Measurements from ENCODE around the gene GJB1.
A peak's percentile ranks its signal among the peaks of the same experiment; 100 is the strongest.

GJB1 gene

GRCh38 chrX:71225009-71225408, 2.0 kb downstream of the GJB1 start:
- no peak for TF ChIP-seq EZH2 (optimal IDR thresholded peaks at IDR 0.05; ENCODE audit: low read depth, low read length)
- TF ChIP-seq, protein P1, sequence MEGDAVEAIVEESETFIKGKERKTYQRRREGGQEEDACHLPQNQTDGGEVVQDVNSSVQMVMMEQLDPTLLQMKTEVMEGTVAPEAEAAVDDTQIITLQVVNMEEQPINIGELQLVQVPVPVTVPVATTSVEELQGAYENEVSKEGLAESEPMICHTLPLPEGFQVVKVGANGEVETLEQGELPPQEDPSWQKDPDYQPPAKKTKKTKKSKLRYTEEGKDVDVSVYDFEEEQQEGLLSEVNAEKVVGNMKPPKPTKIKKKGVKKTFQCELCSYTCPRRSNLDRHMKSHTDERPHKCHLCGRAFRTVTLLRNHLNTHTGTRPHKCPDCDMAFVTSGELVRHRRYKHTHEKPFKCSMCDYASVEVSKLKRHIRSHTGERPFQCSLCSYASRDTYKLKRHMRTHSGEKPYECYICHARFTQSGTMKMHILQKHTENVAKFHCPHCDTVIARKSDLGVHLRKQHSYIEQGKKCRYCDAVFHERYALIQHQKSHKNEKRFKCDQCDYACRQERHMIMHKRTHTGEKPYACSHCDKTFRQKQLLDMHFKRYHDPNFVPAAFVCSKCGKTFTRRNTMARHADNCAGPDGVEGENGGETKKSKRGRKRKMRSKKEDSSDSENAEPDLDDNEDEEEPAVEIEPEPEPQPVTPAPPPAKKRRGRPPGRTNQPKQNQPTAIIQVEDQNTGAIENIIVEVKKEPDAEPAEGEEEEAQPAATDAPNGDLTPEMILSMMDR (IDR thresholded peaks at IDR 0.05; ENCODE audit: low read length): no peak
- no peak for TF ChIP-seq EZH2phosphoT487 (IDR thresholded peaks at IDR 0.05; ENCODE audit: low read length)
- H3K36me3 ChIP-seq (replicated peaks; ENCODE audit: insufficient read depth, low read length): no peaks in the 10 kb centered on the region
- no peaks in the 10 kb centered on the region for H4K20me1 ChIP-seq (ENCODE audit: insufficient read depth, low read length)
- no peaks in the 10 kb centered on the region for H3K79me2 ChIP-seq (ENCODE audit: low read length)
- no peaks in the 10 kb centered on the region for H3K9me2 ChIP-seq (replicated peaks; ENCODE audit: insufficient read depth, low read length)
- H3K4me1 ChIP-seq (ENCODE audit: low read length): no peaks in the 10 kb centered on the region
- H3K27me3 ChIP-seq (replicated peaks; ENCODE audit: insufficient read depth, low read length): no peaks in the 10 kb centered on the region
- no peaks in the 10 kb centered on the region for H3F3A ChIP-seq (ENCODE audit: insufficient read depth, low read length)
- H3K27ac ChIP-seq (ENCODE audit: low read length): no peak overlapping the region
- H2AFZ ChIP-seq (ENCODE audit: low read length): no peak overlapping the region
- H3K4me2 ChIP-seq (ENCODE audit: low read depth, low read length): no peak overlapping the region
- H3K4me3 ChIP-seq (ENCODE audit: low read length): no peak overlapping the region
- H3K9me3 ChIP-seq (replicated peaks; ENCODE audit: insufficient read depth, low read length): no peaks in the 10 kb centered on the region
- H3K9ac ChIP-seq (ENCODE audit: low read length): no peak overlapping the region
- DNase-seq: no peak

DNA sequence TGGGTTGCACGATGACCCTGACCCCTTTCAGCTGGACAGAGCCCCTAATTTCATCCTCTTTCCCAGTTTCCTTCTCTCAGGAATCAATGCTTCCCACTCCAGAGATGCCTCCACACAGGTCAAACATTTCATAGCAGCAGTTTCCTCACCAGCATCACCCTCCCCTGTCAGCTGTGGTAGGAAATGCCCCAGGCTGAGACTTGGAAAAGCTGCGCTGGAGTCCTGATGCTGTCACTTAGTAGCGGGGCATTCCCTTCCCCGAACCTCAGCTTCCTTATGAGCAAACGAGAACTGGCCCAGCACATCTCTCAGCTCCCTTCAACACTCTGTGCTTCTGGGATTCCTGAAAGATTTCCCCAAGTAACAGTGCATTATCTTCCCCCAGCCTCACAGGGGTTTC, 2.7 kb downstream of the GJB1 start:
- H3K9ac ChIP-seq (ENCODE audit: low read length): no peak overlapping the region
- no peaks in the 10 kb centered on the region for H3K36me3 ChIP-seq (replicated peaks; ENCODE audit: insufficient read depth, low read length)
- no peak overlapping the region for H3K4me3 ChIP-seq (ENCODE audit: low read length)
- H3K27ac ChIP-seq (ENCODE audit: low read length): no peak overlapping the region
- no peaks in the 10 kb centered on the region for H3F3A ChIP-seq (ENCODE audit: insufficient read depth, low read length)
- no peak overlapping the region for H3K4me2 ChIP-seq (ENCODE audit: low read depth, low read length)
- H3K9me3 ChIP-seq (replicated peaks; ENCODE audit: insufficient read depth, low read length): no peaks in the 10 kb centered on the region
- no peaks in the 10 kb centered on the region for H3K4me1 ChIP-seq (ENCODE audit: low read length)
- DNase-seq: no peak
- no peaks in the 10 kb centered on the region for H3K9me2 ChIP-seq (replicated peaks; ENCODE audit: insufficient read depth, low read length)
- H3K27me3 ChIP-seq (replicated peaks; ENCODE audit: insufficient read depth, low read length): no peaks in the 10 kb centered on the region
- TF ChIP-seq EZH2phosphoT487 (IDR thresholded peaks at IDR 0.05; ENCODE audit: low read length) (no peak), EZH2 (optimal IDR thresholded peaks at IDR 0.05; ENCODE audit: low read depth, low read length) (no peak)
- TF ChIP-seq, protein P1 (IDR thresholded peaks at IDR 0.05; ENCODE audit: low read length): no peak
- no peaks in the 10 kb centered on the region for H3K79me2 ChIP-seq (ENCODE audit: low read length)
- no peak overlapping the region for H2AFZ ChIP-seq (ENCODE audit: low read length)
- no peaks in the 10 kb centered on the region for H4K20me1 ChIP-seq (ENCODE audit: insufficient read depth, low read length)

GRCh38 chrX:71227370-71228062, 4.5 kb downstream of the GJB1 start:
- TF ChIP-seq, protein P1 (IDR thresholded peaks at IDR 0.05; ENCODE audit: low read length): 0 out of 2 replicates have a peak, but pooled peaks have one; percentile 8
- TF ChIP-seq EZH2 (optimal IDR thresholded peaks at IDR 0.05; ENCODE audit: low read depth, low read length) (no peak), EZH2phosphoT487 (IDR thresholded peaks at IDR 0.05; ENCODE audit: low read length) (no peak)
- Histone ChIP-seq H2AFZ (ENCODE audit: low read length) (no peak overlapping the region), H3K9me2 (replicated peaks; ENCODE audit: insufficient read depth, low read length) (no peaks in the 10 kb centered on the region), H3K36me3 (replicated peaks; ENCODE audit: insufficient read depth, low read length) (no peaks in the 10 kb centered on the region), H3K9me3 (replicated peaks; ENCODE audit: insufficient read depth, low read length) (no peaks in the 10 kb centered on the region), H3K27ac (ENCODE audit: low read length) (no peak overlapping the region), H3K4me2 (ENCODE audit: low read depth, low read length) (no peak overlapping the region), H3K9ac (ENCODE audit: low read length) (no peak overlapping the region), H3K4me3 (ENCODE audit: low read length) (no peak overlapping the region), H3K4me1 (ENCODE audit: low read length) (no peaks in the 10 kb centered on the region), H3F3A (ENCODE audit: insufficient read depth, low read length) (no peaks in the 10 kb centered on the region), H3K27me3 (replicated peaks; ENCODE audit: insufficient read depth, low read length) (no peaks in the 10 kb centered on the region), H3K79me2 (ENCODE audit: low read length) (no peaks in the 10 kb centered on the region), H4K20me1 (ENCODE audit: insufficient read depth, low read length) (no peaks in the 10 kb centered on the region)
- DNase-seq: no peak

All from MM.1S (cell line).